Caco-2 (cell line): ENCODE data around the gene BCAS3. TPM values are rescaled to one million over a fixed set of nuclear protein-coding genes. Genes with fewer than 3 reads are reported as not detected.

Experiments used
- BruUV-seq: library from RNA; stranded (reverse); fragments of 400-500 nt; replicated peaks from 2 replicates; lab custom pipeline; 2021; lab: Mats Ljungman, UMichigan
- CTCF ChIA-PET: fragments of 300-600 bp; sonication (Branson Sonifier 250); formaldehyde crosslinking; loops from one replicate; lab custom pipeline; 2022; ENCODE audit warnings: antibody characterized with exemption; lab: Charles Lee
- POLR2A ChIA-PET: fragments of 300-600 bp; sonication (Branson Sonifier 250); formaldehyde crosslinking; loops from one replicate; lab custom pipeline; 2022; ENCODE audit warnings: antibody characterized with exemption; lab: Charles Lee
- DNase-seq, 2 experiments: peaks; one replicate each; pipeline versions ENCODE4 v3.0.0 to v3.0.0-alpha.2; 2020 to 2022
- H3K27me3 ChIP-seq: replicated peaks from 2 replicates; pipeline ENCODE4 v1.6.0; 2011; ENCODE audit warnings: low read length; ENCODE audit not compliant: control insufficient read depth, insufficient read depth
- H3K36me3 ChIP-seq: 2 replicates; pipeline ENCODE4 v1.5.1; 2011; ENCODE audit warnings: low read length; ENCODE audit not compliant: control insufficient read depth, insufficient read depth
- H3K4me1 ChIP-seq: fragments of 250-450 bp; sonication (Bioruptor Pico); 2 replicates; pipeline ENCODE4 v1.5.1; 2020; ENCODE audit warnings: mild to moderate bottlenecking
- H3K4me3 ChIP-seq: 2 replicates; pipeline ENCODE4 v1.5.1; 2011; ENCODE audit warnings: low read depth, mild to moderate bottlenecking, control low read depth, low read length
- H3K9me3 ChIP-seq: fragments of 250-450 bp; sonication (Bioruptor Pico); 2 replicates; pipeline ENCODE4 v1.5.1; 2020; ENCODE audit warnings: mild to moderate bottlenecking, moderate library complexity
- H3K27ac Mint-ChIP-seq: one replicate; pipeline ENCODE4 v1.8.0; 2022; ENCODE audit warnings: mixed read lengths; ENCODE audit not compliant: unreplicated experiment
- H3K27me3 Mint-ChIP-seq: one replicate; pipeline ENCODE4 v1.8.0; 2022; ENCODE audit warnings: mixed read lengths; ENCODE audit not compliant: insufficient read depth, unreplicated experiment
- H3K36me3 Mint-ChIP-seq: one replicate; pipeline ENCODE4 v1.8.0; 2022; ENCODE audit warnings: mild to moderate bottlenecking, mixed read lengths; ENCODE audit not compliant: insufficient read depth, unreplicated experiment
- H3K4me1 Mint-ChIP-seq: one replicate; pipeline ENCODE4 v1.8.0; 2022; ENCODE audit warnings: low read depth, mixed read lengths; ENCODE audit not compliant: unreplicated experiment
- H3K4me3 Mint-ChIP-seq: one replicate; pipeline ENCODE4 v1.8.0; 2022; ENCODE audit warnings: mild to moderate bottlenecking, moderate library complexity, mixed read lengths; ENCODE audit not compliant: unreplicated experiment
- H3K9me3 Mint-ChIP-seq: one replicate; pipeline ENCODE4 v1.8.0; 2022; ENCODE audit warnings: mixed read lengths; ENCODE audit not compliant: unreplicated experiment
- CTCF ChIP-seq, 2 experiments: fragments of 200-600 bp in 1 of 2; IDR thresholded peaks; 1 replicate in 1 of 2; 2 replicates in 1 of 2; pipeline versions ENCODE4 v1.5.1 to v1.8.0; 2011 to 2022; ENCODE audit warnings: antibody characterized with exemption in 1 of 2, control low read depth in 1 of 2, inconsistent platforms in 1 of 2, low read depth in 1 of 2, low read length in 1 of 2, mild to moderate bottlenecking in 1 of 2, moderate library complexity in 1 of 2; ENCODE audit not compliant: insufficient read depth in 1 of 2, severe bottlenecking in 1 of 2, unreplicated experiment in 1 of 2
- intact Hi-C: fragments of 100-400 bp; cut with micrococcal nuclease; formaldehyde crosslinking; loops from one replicate; pipeline ENCODE4 v1.10.0; 2022; ENCODE audit not compliant: unreplicated experiment
- total RNA-seq: library from RNA; stranded (reverse); gene quantifications from 2 replicates; pipeline ENCODE4 v1.2.3, GENCODE V29; 2022

The BCAS3 gene
- total RNA-seq, 1 experiment from 2014 or later = 44.1 TPM

- Histone ChIP-seq H3K9me3 (no peaks in the 10 kb centered on the region), H3K27me3 (no peaks in the 10 kb centered on the region), H3K36me3 (no peaks in the 10 kb centered on the region), H3K4me1 (peaks cover 24% of the 10 kb centered on the region), H3K4me3 (no peak overlapping the region)
- no peak overlapping the region for H3K27ac Mint-ChIP-seq
- H3K9me3 Mint-ChIP-seq = no peaks in the 10 kb centered on the region
- no peak for TF ChIP-seq CTCF (IDR thresholded peaks at IDR 0.05; ENCODE audit: insufficient read depth in 1 of 2, low read depth in 1 of 2, low read length in 1 of 2, severe bottlenecking in 1 of 2, unreplicated experiment in 1 of 2)
- intact Hi-C loops = no loop called here
- no peaks in the 10 kb centered on the region for H3K27me3 Mint-ChIP-seq
- POLR2A ChIA-PET = no interaction called here
- H3K4me1 Mint-ChIP-seq = peaks cover 21% of the 10 kb centered on the region
- no TSS peak for BruUV-seq
- H3K4me3 Mint-ChIP-seq = no peak overlapping the region
- no peak for DNase-seq
- CTCF ChIA-PET = no interaction called here
- no peaks in the 10 kb centered on the region for H3K36me3 Mint-ChIP-seq
Measured at GRCh38 chr17:61338874-61339478, 661.3 kb downstream of the BCAS3 start.

GRCh38 chr17:61340431-61341209 is 663.0 kb downstream of the BCAS3 start:
- no peaks in the 10 kb centered on the region for H3K36me3 Mint-ChIP-seq
- Histone ChIP-seq H3K4me1 (peaks cover 17% of the 10 kb centered on the region), H3K27me3 (no peaks in the 10 kb centered on the region), H3K36me3 (no peaks in the 10 kb centered on the region), H3K4me3 (no peak overlapping the region), H3K9me3 (no peaks in the 10 kb centered on the region)
- H3K4me1 Mint-ChIP-seq = peaks cover 21% of the 10 kb centered on the region
- no peak overlapping the region for H3K27ac Mint-ChIP-seq
- no peaks in the 10 kb centered on the region for H3K27me3 Mint-ChIP-seq
- no peak for TF ChIP-seq CTCF (IDR thresholded peaks at IDR 0.05; ENCODE audit: insufficient read depth in 1 of 2, low read depth in 1 of 2, low read length in 1 of 2, severe bottlenecking in 1 of 2, unreplicated experiment in 1 of 2)
- no peak overlapping the region for H3K4me3 Mint-ChIP-seq
- DNase-seq = no peak
- CTCF ChIA-PET = no interaction called here
- intact Hi-C loops = no loop called here
- POLR2A ChIA-PET = no interaction called here
- no peaks in the 10 kb centered on the region for H3K9me3 Mint-ChIP-seq
- BruUV-seq = no TSS peak

GRCh38 chr17:61343576-61343975 is 665.9 kb downstream of the BCAS3 start:
- H3K4me1 ChIP-seq = peaks cover under 1% of the 10 kb centered on the region; the same call in 1 of the 2 replicates
- ChIA-PET CTCF (no interaction called here), POLR2A (interaction anchor here (0.6 kb wide), 1 partner anchor 10 kb away, joined by 3 read pairs; no protein-coding TSS in a partner anchor)
- no peaks in the 10 kb centered on the region for H3K36me3 ChIP-seq
- no peak overlapping the region for H3K4me3 ChIP-seq
- Mint-ChIP-seq H3K4me3 (no peak overlapping the region), H3K36me3 (no peaks in the 10 kb centered on the region), H3K27me3 (no peaks in the 10 kb centered on the region), H3K4me1 (peaks cover under 1% of the 10 kb centered on the region), H3K9me3 (no peaks in the 10 kb centered on the region), H3K27ac (no peak overlapping the region)
- H3K9me3 ChIP-seq = no peaks in the 10 kb centered on the region
- no TSS peak for BruUV-seq
- no peak for TF ChIP-seq CTCF (IDR thresholded peaks at IDR 0.05; ENCODE audit: insufficient read depth in 1 of 2, low read depth in 1 of 2, low read length in 1 of 2, severe bottlenecking in 1 of 2, unreplicated experiment in 1 of 2)
- no peak for DNase-seq
- intact Hi-C loops = no loop called here
- no peaks in the 10 kb centered on the region for H3K27me3 ChIP-seq
